HepG2 (cell line): ENCODE data around the gene INHBC. TPM values are rescaled to one million over a fixed set of nuclear protein-coding genes. Genes with fewer than 3 reads are reported as not detected.

Source experiments
- ARHGAP35 ChIP-seq: sonication (generic); formaldehyde crosslinking; IDR thresholded peaks from 2 replicates; pipeline ENCODE4 v1.9.0; 2022; ENCODE audit warnings: mild to moderate bottlenecking, inconsistent platforms, moderate library complexity, missing genetic modification reagents, borderline replicate concordance
- CBX5 ChIP-seq: sonication (generic); formaldehyde crosslinking; IDR thresholded peaks from 2 replicates; pipeline ENCODE4 v1.4.0; 2020; ENCODE audit warnings: missing genetic modification reagents, borderline replicate concordance
- HDAC2 ChIP-seq: sonication (generic); formaldehyde crosslinking; IDR thresholded peaks from 2 replicates; pipeline ENCODE4 v1.4.0; 2020; ENCODE audit warnings: missing genetic modification reagents
- HOXA7 ChIP-seq: sonication (generic); formaldehyde crosslinking; IDR thresholded peaks from 2 replicates; pipeline ENCODE4 v1.8.1; 2022; ENCODE audit warnings: mild to moderate bottlenecking, missing genetic modification reagents, moderate library complexity
- MIER3 ChIP-seq: IDR thresholded peaks from 2 replicates; pipeline ENCODE4 v1.6.1; 2016; ENCODE audit warnings: missing compliant biosample characterization, borderline replicate concordance
- MTF1 ChIP-seq: sonication (generic); formaldehyde crosslinking; IDR thresholded peaks from 2 replicates; pipeline ENCODE4 v1.5.0; 2020; ENCODE audit warnings: missing genetic modification reagents
- NCOR1 ChIP-seq: fragments of 200-600 bp; sonication (generic); IDR thresholded peaks from 2 replicates; pipeline ENCODE4 v1.7.0; 2017; ENCODE audit warnings: antibody characterized with exemption, low read length, borderline replicate concordance
- PHF20 ChIP-seq: sonication (generic); formaldehyde crosslinking; IDR thresholded peaks from 2 replicates; pipeline ENCODE4 v1.5.0; 2020; ENCODE audit warnings: mild to moderate bottlenecking, missing genetic modification reagents
- PREB ChIP-seq: sonication (generic); formaldehyde crosslinking; IDR thresholded peaks from 2 replicates; pipeline ENCODE4 v1.4.0; 2020; ENCODE audit warnings: missing genetic modification reagents
- SP4 ChIP-seq: sonication (generic); formaldehyde crosslinking; IDR thresholded peaks from 2 replicates; pipeline ENCODE4 v1.8.1; 2023; ENCODE audit warnings: mild to moderate bottlenecking, missing genetic modification reagents
- TAF1 ChIP-seq: sonication (generic); formaldehyde crosslinking; IDR thresholded peaks from 2 replicates; pipeline ENCODE4 v1.4.0; 2020; ENCODE audit warnings: missing genetic modification reagents
- WIZ ChIP-seq: sonication (generic); formaldehyde crosslinking; IDR thresholded peaks from 2 replicates; pipeline ENCODE4 v1.5.1; 2020; ENCODE audit warnings: mild to moderate bottlenecking, missing genetic modification reagents
- ZBTB3 ChIP-seq: sonication (generic); formaldehyde crosslinking; IDR thresholded peaks from 2 replicates; pipeline ENCODE4 v1.4.0; 2020; ENCODE audit warnings: low read depth, mild to moderate bottlenecking, moderate library complexity, missing genetic modification reagents, borderline replicate concordance
- ZFP36L2 ChIP-seq: sonication (generic); formaldehyde crosslinking; IDR thresholded peaks from 2 replicates; pipeline ENCODE4 v1.4.0; 2020; ENCODE audit warnings: missing genetic modification reagents
- ZNF225 ChIP-seq: sonication (generic); formaldehyde crosslinking; IDR thresholded peaks from 2 replicates; pipeline ENCODE4 v1.4.0; 2020; ENCODE audit warnings: mild to moderate bottlenecking, missing genetic modification reagents
- ZNF235 ChIP-seq: sonication (generic); formaldehyde crosslinking; IDR thresholded peaks from 2 replicates; pipeline ENCODE4 v1.8.1; 2023; ENCODE audit warnings: mild to moderate bottlenecking, missing genetic modification reagents, borderline replicate concordance
- ZNF318 ChIP-seq: sonication (generic); formaldehyde crosslinking; IDR thresholded peaks from 2 replicates; pipeline ENCODE4 v1.4.0; 2020; ENCODE audit warnings: mild to moderate bottlenecking, missing genetic modification reagents
- ZNF563 ChIP-seq: sonication (generic); formaldehyde crosslinking; IDR thresholded peaks from 2 replicates; pipeline ENCODE4 v1.8.0; 2022; ENCODE audit warnings: mild to moderate bottlenecking, moderate library complexity, missing genetic modification reagents
- ZSCAN29 ChIP-seq: sonication (generic); formaldehyde crosslinking; conservative IDR thresholded peaks from 2 replicates; pipeline ENCODE4 v1.4.0; 2020; ENCODE audit warnings: mild to moderate bottlenecking, missing genetic modification reagents
- polyA plus RNA-seq, 8 experiments: library from polyadenylated mRNA; depleted of rRNA in 3 of 8; stranded (reverse) in 7 of 8; unstranded in 1 of 8; fragments of >200 nt; fragmentation: Illumina TruSeq in 4 of 8; extraction: Trizol in 4 of 8; gene quantifications; 2 replicates each; pipeline versions ENCODE4 v1.2.1 to v1.2.3, GENCODE V29; 2011 to 2016; ENCODE audit warnings: low read depth in 4 of 8, missing spikeins in 1 of 8, mixed read lengths in 1 of 8; ENCODE audit not compliant: insufficient read depth in 1 of 8
- total RNA-seq, 5 experiments: library from RNA; depleted of rRNA; stranded (reverse); fragments of >200 nt; fragmentation: Illumina TruSeq; extraction: Trizol; gene quantifications; 2 replicates each; pipeline ENCODE4 v1.2.3, GENCODE V29; 2016; ENCODE audit warnings: low read depth in 1 of 5
- TF ChIP-seq, protein P1 (sequence below): IDR thresholded peaks from 2 replicates; pipeline ENCODE4 v1.6.1; 2016

INHBC gene
- total and polyA plus RNA-seq, 2 of the 13 experiments (the other 11 are each of a cell fraction or from before 2014, with no cell fraction given): 1.8 to 13.8 TPM

DNA sequence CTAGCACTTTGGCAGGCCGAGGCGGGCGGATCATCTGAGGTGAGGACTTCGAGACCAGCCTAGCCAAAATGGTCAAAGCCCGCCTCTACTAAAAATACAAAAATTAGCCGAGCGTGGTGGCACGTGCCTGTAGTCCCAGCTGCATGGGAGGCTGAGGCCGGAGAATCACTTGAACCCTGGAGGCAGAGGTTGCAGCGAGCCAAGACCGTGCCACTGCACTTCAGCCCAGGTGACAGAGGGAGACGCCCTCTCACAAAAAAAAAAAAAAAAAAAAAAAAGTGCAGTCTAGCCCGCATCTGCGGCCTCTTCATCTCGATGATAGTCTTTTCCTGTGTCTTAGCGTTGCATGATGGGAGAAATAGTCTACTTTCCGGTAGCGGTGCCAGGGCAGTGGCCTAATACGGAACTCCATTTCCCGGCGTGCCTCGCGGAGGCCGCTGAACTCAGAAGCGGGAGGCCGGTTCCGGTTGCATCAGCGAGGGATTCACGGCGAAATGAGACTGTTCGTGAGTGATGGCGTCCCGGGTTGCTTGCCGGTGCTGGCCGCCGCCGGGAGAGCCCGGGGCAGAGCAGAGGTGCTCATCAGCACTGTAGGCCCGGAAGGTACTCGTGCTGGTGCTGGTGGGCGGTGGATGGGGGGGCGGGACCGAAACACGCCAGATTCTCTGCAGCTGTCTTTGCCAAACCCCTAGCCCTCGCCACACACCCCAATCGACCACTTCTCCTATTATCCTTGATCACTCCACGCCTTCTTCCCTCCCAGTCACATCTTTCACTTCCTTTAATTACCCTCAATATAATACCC, 53.2 kb downstream of the INHBC start, which contains the start of gene MARS1 (continued):
- TF ChIP-seq ZFP36L2 (no peak), MIER3 (CRISPR knock-in tag) (0 out of 2 replicates have a peak, but pooled peaks have one; percentile 39), MTF1 (no peak), ZSCAN29 (no peak), WIZ (0 out of 2 replicates have a peak, but pooled peaks have one; percentile 40), ZBTB3 (CRISPR knock-in tag) (no peak), ZNF563 (no peak), PREB (CRISPR knock-in tag) (no peak), TAF1 (peak; percentile 70), PHF20 (CRISPR knock-in tag) (peak; percentile 88), HOXA7 (CRISPR knock-in tag) (no peak), HDAC2 (CRISPR knock-in tag) (no peak), ZNF318 (CRISPR knock-in tag) (no peak), NCOR1 (no peak; the same call in 1 of the 2 replicates), ZNF225 (CRISPR knock-in tag) (no peak), SP4 (CRISPR knock-in tag) (peak; percentile 71), CBX5 (CRISPR knock-in tag) (peak; percentile 26; the same call in 1 of the 2 replicates), ZNF235 (CRISPR knock-in tag) (no peak), ARHGAP35 (CRISPR knock-in tag) (no peak)
- TF ChIP-seq, protein P1, sequence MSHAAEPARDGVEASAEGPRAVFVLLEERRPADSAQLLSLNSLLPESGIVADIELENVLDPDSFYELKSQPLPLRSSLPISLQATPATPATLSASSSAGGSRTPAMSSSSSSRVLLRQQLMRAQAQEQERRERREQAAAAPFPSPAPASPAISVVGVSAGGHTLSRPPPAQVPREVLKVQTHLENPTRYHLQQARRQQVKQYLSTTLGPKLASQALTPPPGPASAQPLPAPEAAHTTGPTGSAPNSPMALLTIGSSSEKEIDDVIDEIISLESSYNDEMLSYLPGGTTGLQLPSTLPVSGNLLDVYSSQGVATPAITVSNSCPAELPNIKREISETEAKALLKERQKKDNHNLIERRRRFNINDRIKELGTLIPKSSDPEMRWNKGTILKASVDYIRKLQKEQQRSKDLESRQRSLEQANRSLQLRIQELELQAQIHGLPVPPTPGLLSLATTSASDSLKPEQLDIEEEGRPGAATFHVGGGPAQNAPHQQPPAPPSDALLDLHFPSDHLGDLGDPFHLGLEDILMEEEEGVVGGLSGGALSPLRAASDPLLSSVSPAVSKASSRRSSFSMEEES (CRISPR knock-in tag): no peak
